HG02970 (cell line): ENCODE data around the gene ZDHHC8.
"Not testable (repeated sequence)": the region's sequence is repeated elsewhere in the genome, so short reads cannot be mapped to it uniquely, and the experiment has no call there.

Source experiments
- ATAC-seq: cut with Tn5 transposase; IDR thresholded peaks from one replicate; pipeline ENCODE4 v1.9.1; 2021; ENCODE audit warnings: mild to moderate bottlenecking, moderate library complexity, moderate number of reproducible peaks; ENCODE audit not compliant: unreplicated experiment, low FRiP score

ZDHHC8 gene

DNA sequence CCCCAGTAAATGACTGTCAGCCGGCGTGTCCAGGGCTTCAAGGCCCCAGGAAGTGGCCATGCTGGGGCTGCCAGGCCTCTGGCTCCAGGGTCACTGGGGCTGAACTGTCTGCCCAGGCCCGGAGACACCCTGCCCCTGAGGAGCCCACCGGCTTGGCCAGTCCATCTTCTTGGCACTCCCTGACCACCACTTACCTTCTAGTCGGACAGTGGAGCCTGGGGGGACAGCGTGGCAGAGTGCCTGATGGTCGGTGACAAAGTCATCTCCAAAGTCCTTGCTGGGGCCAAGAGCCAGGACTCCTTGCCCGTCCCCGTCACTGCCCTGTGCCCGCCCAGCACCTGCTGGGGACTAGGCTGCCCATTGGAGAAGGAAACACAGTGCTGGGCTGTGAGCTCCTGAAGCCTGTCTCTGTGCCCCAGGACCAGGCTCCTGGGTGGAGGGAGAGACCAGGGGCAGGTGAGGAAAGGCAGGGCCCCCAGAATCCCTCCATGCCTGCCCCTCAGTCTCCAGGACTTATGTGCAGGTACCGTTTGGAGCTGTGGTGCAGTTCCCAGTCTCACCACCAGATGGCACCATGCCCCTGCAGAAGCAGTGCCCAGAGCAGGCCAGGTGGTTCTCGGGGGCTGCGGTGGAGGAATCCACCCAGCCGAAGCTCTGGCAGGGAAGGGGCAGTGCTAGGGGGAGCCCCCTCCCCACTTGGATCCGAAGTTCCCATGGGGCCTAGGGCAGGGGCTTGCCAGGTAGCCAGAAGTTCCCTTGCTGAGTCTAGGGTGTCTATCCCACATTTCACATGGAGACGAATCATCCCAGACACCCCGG is 25.2 kb downstream of the ZDHHC8 start:
- ATAC-seq = no peak

- ATAC-seq = no peak
Measured at GRCh38 chr22:20157430-20158183, 26.0 kb downstream of the ZDHHC8 start.

DNA sequence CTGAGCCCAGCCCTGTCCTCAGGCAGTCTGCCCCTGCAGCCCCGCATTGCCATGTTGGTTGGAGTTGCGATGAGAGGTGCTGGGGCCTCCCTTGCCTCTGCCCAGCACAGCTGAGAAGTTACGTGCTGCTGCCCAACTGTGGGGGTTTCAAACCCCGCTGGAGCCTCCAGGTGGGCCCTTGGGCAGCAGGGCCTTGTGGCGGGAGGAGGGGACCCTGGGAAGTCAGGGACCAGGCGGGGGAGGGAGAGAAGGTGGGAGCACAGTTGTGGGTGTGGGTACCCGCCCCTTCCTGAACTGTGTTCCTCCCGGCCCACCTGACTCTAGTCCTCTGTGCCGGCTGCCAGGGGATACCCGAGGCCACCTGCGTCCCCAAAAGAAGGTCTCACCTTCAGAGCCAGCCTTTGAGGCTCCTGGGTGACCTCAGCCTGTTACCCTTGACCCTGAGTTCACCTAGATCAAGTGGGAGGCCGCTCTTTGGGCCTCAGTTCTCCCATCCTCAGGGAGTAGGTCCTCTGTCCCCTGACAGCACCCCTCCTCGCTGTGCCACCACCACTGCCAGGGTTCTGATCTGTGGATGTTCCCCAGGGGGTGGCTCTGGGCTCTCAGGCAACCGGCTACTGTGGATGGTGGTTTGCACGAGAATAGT is 26.9 kb downstream of the ZDHHC8 start:
- ATAC-seq = no peak

DNA sequence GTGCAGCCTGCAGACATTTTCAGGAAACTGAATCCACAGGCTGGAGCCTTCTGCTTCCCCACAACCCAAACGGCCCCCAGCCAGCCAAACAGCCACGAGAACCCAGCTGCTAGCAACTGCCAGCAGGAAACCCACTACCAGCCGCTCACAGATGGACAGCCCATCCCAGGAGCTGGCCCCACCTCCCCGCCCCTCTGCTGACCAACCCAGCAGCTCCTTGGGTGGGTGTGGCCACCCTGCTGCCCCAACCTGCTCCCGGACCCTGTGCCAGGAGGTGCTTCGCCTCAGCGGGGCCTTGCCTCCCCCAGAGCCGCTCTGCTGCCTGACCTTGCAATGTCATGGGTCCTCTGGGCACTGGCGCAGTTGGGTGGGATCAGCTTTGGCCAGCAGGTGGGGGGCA is 27.5 kb downstream of the ZDHHC8 start:
- ATAC-seq = no peak

DNA sequence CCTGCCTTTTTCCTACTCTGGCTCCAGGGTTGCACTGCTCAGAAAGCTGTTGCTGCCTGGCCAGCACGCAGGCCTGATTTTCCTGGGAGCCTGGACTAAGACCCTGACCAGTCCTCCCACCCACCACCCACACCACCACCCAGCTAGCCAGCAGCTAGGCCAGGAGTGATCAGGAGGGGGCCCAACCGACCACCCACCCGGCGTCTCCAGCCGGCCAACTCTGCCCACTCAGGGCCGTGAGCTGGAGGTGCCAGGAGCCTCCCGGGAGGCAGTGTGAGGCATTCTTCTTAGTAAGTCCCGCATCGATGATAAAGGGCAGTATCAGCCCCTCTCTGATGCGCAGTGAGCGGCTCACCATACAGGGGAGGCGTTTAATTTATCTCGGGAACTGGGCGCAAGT is 27.9 kb downstream of the ZDHHC8 start:
- not testable (repeated sequence) for ATAC-seq

- ATAC-seq = no peak
Measured at GRCh38 chr22:20160041-20160440, 28.4 kb downstream of the ZDHHC8 start.

- ATAC-seq = no peak
Measured at GRCh38 chr22:20164863-20165262, 33.3 kb downstream of the ZDHHC8 start.

DNA sequence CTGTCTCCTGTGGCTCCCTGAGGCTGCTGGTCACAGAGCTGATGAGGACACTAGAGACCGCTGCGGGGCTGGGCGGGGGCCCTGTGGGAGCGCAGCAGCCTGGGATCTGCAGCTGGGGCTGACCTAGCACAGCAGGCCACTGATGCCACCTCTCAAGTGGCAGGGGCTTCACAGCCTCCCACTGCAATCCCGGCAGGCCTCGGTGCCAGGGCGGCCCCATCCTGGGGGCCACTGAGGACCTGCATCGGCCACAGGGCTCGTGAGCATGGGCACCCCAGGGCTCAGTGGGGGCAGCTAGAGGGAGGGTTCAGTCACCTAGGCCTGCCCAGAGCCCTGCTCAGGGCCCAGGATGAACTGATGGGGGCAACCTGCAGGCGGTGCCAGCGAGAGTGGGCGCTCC is 33.8 kb downstream of the ZDHHC8 start:
- no peak for ATAC-seq

DNA sequence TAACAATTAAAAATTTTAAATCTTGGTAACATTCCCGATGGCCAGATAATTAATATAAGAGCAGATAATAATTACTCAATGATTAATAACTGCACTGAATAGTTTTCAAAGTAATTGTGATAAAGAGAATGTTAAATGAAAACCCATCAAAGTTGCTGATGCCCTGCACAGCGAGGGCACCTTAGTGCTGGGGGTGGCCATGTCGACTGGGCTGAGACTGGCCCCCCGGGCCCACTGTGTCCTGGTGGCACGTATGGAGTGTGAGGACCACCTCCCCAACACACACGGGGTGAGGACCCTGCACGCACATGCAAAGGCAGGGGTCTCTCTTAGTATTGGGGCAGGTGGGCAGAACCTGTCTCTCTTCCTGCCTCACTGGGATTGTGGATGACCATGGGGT is 34.3 kb downstream of the ZDHHC8 start:
- ATAC-seq = no peak

GRCh38 chr22:20166703-20167102 is 35.1 kb downstream of the ZDHHC8 start:
- ATAC-seq = no peak

GRCh38 chr22:20167643-20168322 is 36.2 kb downstream of the ZDHHC8 start:
- ATAC-seq = no peak

DNA sequence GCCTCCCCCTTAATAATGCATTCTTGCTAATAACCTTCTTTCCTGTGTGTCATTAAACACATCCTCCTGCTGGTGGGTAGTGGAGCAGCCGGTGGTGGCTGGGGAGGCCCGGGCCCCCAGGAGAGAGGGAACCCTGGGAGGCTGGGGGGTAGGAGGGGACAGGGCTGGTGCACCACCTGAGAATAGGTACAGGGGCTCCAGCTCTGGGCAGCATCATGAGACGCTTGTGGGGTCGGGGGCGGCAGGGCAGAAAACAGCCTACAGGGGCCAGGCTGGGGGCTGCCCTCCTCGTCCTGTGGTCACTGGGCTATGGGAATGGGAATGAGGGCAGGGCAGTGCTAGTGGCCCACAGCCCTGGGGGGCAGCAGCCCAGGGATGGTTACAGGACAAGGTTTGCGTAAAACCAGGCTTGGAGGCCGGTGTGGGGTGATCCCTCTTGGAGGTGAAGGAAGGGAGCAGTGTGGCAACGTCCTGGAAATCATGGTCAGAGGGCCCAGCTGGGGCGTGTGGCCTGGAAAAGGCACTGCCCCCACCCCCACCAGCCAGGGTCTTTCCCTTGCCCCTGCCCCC is 37.7 kb downstream of the ZDHHC8 start:
- no peak for ATAC-seq

DNA sequence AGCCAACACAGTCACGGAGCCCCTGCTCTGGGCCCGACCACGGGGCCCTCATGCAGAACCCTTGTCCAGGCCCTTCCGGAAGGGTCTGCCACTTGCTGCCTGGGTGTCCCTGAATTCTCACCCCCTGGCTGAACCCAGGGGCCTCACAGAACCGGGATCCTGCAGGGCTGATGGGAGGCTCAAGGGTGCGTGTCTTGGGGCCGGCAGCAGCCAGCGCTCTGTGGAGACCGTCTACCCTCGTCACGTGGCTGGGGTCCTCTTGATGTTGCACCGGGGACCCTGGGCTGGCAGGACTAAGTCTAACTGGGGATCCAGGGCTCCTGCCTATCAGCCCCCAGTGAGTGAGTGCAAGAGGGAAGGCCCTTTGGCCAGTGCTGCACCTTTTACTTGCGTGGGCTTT is 38.6 kb downstream of the ZDHHC8 start:
- no peak for ATAC-seq

DNA sequence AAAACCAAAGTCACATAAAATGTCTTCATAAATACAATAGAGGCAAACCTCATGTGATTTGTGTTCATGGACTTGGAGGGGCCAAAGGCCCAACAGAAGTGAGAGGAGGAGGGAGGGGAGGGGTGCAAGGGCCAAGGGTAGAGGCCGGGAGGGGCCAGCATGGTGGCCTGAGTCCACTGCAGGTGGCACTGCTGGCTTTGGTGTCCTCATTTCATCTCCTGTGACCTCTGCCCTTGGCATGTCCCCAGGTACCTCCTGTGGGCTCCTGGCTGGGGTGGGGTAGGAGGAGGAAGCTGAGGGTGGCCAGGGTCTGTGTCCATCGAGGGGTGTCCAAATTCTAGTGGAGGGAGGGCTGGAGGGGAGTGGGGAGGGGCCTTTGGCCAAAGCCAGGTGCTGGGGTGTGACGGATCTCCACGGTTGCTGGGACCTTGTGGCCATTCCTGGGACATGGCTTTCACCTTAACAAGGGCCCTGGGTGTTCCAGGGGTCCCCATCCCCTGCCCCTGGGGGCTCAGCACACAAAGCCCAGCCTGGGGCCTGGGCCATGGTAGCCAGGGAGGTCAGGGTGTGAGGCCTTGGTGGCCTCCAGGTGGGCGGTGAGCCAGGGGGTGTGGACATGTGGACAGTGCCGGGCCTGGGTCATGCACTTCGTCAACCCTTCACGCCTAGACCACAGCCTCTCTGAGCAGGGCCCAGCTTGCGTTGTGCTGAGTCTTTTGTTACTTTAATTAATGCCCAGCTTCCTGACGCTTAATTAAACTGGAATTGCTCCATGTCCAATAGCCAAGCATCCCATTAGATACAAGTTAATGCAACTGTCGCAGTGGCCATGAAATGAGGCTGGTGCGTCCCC is 39.9 kb downstream of the ZDHHC8 start:
- no peak for ATAC-seq

GRCh38 chr22:20172141-20172613 is 40.6 kb downstream of the ZDHHC8 start:
- no peak for ATAC-seq

GRCh38 chr22:20173246-20173645 is 41.6 kb downstream of the ZDHHC8 start:
- no peak for ATAC-seq

DNA sequence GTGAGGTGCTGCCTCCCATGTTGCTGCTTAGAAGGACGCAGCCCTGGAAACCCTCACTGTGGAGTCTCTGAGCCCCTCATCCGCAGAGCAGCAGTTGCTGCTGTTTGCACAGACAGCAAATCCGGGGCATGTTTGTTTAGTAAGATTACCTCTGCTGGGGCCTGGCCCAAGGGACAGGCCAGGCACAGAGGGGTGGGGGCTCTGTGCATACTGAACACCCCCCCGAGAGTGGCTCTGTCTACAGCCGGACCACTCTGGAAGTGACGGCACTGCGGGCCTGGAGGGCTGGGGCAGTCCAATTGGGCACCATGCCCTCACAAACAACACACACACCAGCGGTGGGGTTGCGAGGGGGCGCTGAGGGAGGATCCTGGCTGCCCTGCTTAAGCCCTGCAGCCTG is 42.2 kb downstream of the ZDHHC8 start:
- no peak for ATAC-seq

DNA sequence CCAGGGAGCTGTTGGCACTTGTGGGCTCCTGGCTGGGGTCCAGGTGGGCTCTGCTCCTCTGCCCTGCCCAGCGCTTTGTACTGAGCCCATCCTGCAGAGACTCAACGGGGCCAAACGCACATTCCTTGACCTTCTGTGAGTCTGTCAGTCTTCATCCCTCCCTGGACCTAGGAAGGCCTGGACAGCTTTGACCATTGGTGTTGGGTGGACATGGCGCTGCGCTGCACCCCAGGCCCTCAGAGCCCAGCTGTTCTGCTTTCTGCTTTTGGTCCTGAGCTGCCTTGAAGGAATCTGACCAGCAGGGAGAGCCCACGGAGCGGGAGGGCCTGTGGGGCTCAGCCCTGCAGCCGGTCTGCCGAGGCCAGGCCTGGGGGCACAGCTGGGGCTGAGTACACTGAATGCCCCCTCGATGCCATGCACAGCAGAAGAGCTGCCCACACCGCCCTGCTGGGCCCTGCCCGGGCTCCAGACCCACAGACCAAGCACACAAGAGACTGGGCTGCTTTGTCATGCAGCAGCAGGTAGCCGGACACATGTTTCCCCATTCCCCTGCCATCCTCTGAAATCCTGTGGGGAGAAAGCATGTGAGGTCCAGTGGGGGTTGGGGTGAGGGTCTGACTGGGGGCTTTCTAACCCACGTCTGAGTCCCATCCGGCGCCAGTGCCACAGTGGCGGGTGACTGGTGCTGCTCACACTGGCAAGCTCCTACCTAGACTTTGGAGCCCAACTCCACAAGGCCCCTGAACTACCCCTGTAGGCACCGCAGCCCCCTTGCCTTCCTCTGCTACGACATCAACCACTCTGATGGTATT is 43.4 kb downstream of the ZDHHC8 start:
- no peak for ATAC-seq

- no peak for ATAC-seq
Measured at GRCh38 chr22:20175597-20175900, 43.9 kb downstream of the ZDHHC8 start.
